Skeletal muscle satellite cell (primary cell): ENCODE data around the gene SLCO1A2.

Source experiments
- H3K27me3 ChIP-seq: 2 replicates; pipeline ENCODE4 v1.7.0; 2013; ENCODE audit warnings: low read length; ENCODE audit not compliant: control insufficient read depth, insufficient read depth
- H3K36me3 ChIP-seq: 2 replicates; pipeline ENCODE4 v1.7.0; 2013; ENCODE audit warnings: mild to moderate bottlenecking, control low read depth, low read length; ENCODE audit not compliant: insufficient read depth
- H3K4me1 ChIP-seq: 2 replicates; pipeline ENCODE4 v1.7.0; 2013; ENCODE audit warnings: low read length; ENCODE audit not compliant: control insufficient read depth, insufficient read depth
- H3K4me2 ChIP-seq: 2 replicates; pipeline ENCODE4 v1.7.0; 2013; ENCODE audit warnings: mild to moderate bottlenecking, low read length
- H3K4me3 ChIP-seq: 2 replicates; pipeline ENCODE4 v1.7.0; 2013; ENCODE audit warnings: low read length
- H3K9ac ChIP-seq: 2 replicates; pipeline ENCODE4 v1.7.0; 2013; ENCODE audit warnings: mild to moderate bottlenecking, low read depth, low read length, moderate library complexity
- H3K9me3 ChIP-seq: replicated peaks from 2 replicates; pipeline ENCODE4 v1.7.0; 2013; ENCODE audit warnings: mild to moderate bottlenecking, control low read depth, low read length

Gene SLCO1A2

GRCh38 chr12:21257172-21257571 is 77.5 kb downstream of the SLCO1A2 start:
- H3K4me2 ChIP-seq: no peak overlapping the region
- no peak overlapping the region for H3K4me3 ChIP-seq
- H3K4me1 ChIP-seq: no peaks in the 10 kb centered on the region
- H3K36me3 ChIP-seq: no peaks in the 10 kb centered on the region
- no peaks in the 10 kb centered on the region for H3K9me3 ChIP-seq
- H3K27me3 ChIP-seq: no peaks in the 10 kb centered on the region
- no peak overlapping the region for H3K9ac ChIP-seq

- Histone ChIP-seq H3K4me2 (no peak overlapping the region), H3K4me3 (no peak overlapping the region), H3K9ac (no peak overlapping the region), H3K4me1 (no peaks in the 10 kb centered on the region), H3K27me3 (no peaks in the 10 kb centered on the region), H3K9me3 (no peaks in the 10 kb centered on the region), H3K36me3 (no peaks in the 10 kb centered on the region)
Observed at GRCh38 chr12:21252070-21252469, 82.6 kb downstream of the SLCO1A2 start.

- Histone ChIP-seq H3K27me3 (no peaks in the 10 kb centered on the region), H3K4me3 (no peak overlapping the region), H3K9ac (no peak overlapping the region), H3K4me2 (no peak overlapping the region), H3K36me3 (no peaks in the 10 kb centered on the region), H3K4me1 (no peaks in the 10 kb centered on the region), H3K9me3 (no peaks in the 10 kb centered on the region)
Observed at GRCh38 chr12:21248679-21249078, 86.0 kb downstream of the SLCO1A2 start.

- Histone ChIP-seq H3K9ac (no peak overlapping the region), H3K4me3 (no peak overlapping the region), H3K4me2 (no peak overlapping the region), H3K36me3 (no peaks in the 10 kb centered on the region), H3K4me1 (no peaks in the 10 kb centered on the region), H3K27me3 (no peaks in the 10 kb centered on the region), H3K9me3 (no peaks in the 10 kb centered on the region)
Observed at GRCh38 chr12:21239866-21240265, 94.9 kb downstream of the SLCO1A2 start.

- no peak overlapping the region for H3K4me3 ChIP-seq
- H3K36me3 ChIP-seq: no peaks in the 10 kb centered on the region
- no peak overlapping the region for H3K4me2 ChIP-seq
- no peaks in the 10 kb centered on the region for H3K9me3 ChIP-seq
- no peaks in the 10 kb centered on the region for H3K4me1 ChIP-seq
- H3K27me3 ChIP-seq: no peaks in the 10 kb centered on the region
- no peak overlapping the region for H3K9ac ChIP-seq
Observed at GRCh38 chr12:21234395-21234794, 100.3 kb downstream of the SLCO1A2 start.

- Histone ChIP-seq H3K9ac (no peak overlapping the region), H3K4me1 (no peaks in the 10 kb centered on the region), H3K36me3 (no peaks in the 10 kb centered on the region), H3K27me3 (no peaks in the 10 kb centered on the region), H3K4me3 (no peak overlapping the region), H3K4me2 (no peak overlapping the region), H3K9me3 (no peaks in the 10 kb centered on the region)
Observed at GRCh38 chr12:21223930-21224329, 110.8 kb downstream of the SLCO1A2 start.

- Histone ChIP-seq H3K36me3 (no peaks in the 10 kb centered on the region), H3K4me3 (no peak overlapping the region), H3K27me3 (no peaks in the 10 kb centered on the region), H3K9me3 (no peaks in the 10 kb centered on the region), H3K9ac (no peak overlapping the region), H3K4me1 (no peaks in the 10 kb centered on the region), H3K4me2 (no peak overlapping the region)
Observed at GRCh38 chr12:21221778-21222177, 112.9 kb downstream of the SLCO1A2 start.

GRCh38 chr12:21221072-21221471 is 113.6 kb downstream of the SLCO1A2 start:
- no peaks in the 10 kb centered on the region for H3K4me1 ChIP-seq
- H3K9me3 ChIP-seq: no peaks in the 10 kb centered on the region
- no peaks in the 10 kb centered on the region for H3K27me3 ChIP-seq
- H3K4me3 ChIP-seq: no peak overlapping the region
- H3K36me3 ChIP-seq: no peaks in the 10 kb centered on the region
- H3K9ac ChIP-seq: no peak overlapping the region
- H3K4me2 ChIP-seq: no peak overlapping the region

- Histone ChIP-seq H3K4me1 (no peaks in the 10 kb centered on the region), H3K4me2 (no peak overlapping the region), H3K27me3 (no peaks in the 10 kb centered on the region), H3K36me3 (no peaks in the 10 kb centered on the region), H3K9me3 (no peaks in the 10 kb centered on the region), H3K9ac (no peak overlapping the region), H3K4me3 (no peak overlapping the region)
Observed at GRCh38 chr12:21220266-21220665, 114.5 kb downstream of the SLCO1A2 start.

- no peaks in the 10 kb centered on the region for H3K27me3 ChIP-seq
- H3K4me2 ChIP-seq: no peak overlapping the region
- no peaks in the 10 kb centered on the region for H3K4me1 ChIP-seq
- H3K9me3 ChIP-seq: no peaks in the 10 kb centered on the region
- H3K4me3 ChIP-seq: no peak overlapping the region
- no peak overlapping the region for H3K9ac ChIP-seq
- H3K36me3 ChIP-seq: no peaks in the 10 kb centered on the region
Observed at GRCh38 chr12:21219206-21219605, 115.5 kb downstream of the SLCO1A2 start.
